Stimulated activated CD4-positive, alpha-beta T cell treated with anti-CD3 and anti-CD28 coated beads, TNF-alpha, amount 100 ng/mL, for 48 hours (primary cell): ENCODE results near the gene BAIAP2.
"Not testable (repeated sequence)": the region's sequence is repeated elsewhere in the genome, so short reads cannot be mapped to it uniquely, and the experiment has no call there.

Experiments used
- DNase-seq, 3 donors: peaks; one replicate each; pipeline ENCODE4 v3.0.0-alpha.2; 2020; ENCODE audit warnings: low read depth in 3 of 3

BAIAP2 gene

DNA sequence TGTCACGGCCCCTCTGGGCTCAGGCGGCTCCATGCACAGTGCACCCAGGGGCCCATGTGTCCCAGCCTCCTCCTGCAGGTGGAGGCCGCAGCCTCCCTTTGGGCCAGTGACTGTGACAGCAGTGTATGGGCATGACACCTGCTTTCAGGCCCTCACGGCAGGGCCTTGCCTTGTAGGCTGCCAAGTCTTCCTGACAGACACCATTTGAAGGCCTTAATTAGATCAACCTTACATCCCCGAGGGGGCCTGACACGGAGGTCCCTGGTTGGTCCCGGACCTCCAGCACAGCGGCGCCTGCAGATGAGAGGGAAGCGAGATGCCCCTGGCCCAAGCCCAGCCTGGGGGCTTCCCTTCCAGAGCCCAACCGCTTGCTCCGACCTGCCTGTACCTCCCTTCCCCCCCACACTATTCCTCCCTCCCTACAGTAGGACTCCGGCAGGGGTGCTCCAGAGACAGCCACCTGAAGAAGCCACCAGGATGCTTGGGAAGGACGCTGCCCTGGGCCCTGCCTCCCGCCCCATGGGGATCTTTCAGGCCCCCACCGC, 31.9 kb downstream of the BAIAP2 start:
- no peak for DNase-seq

DNA sequence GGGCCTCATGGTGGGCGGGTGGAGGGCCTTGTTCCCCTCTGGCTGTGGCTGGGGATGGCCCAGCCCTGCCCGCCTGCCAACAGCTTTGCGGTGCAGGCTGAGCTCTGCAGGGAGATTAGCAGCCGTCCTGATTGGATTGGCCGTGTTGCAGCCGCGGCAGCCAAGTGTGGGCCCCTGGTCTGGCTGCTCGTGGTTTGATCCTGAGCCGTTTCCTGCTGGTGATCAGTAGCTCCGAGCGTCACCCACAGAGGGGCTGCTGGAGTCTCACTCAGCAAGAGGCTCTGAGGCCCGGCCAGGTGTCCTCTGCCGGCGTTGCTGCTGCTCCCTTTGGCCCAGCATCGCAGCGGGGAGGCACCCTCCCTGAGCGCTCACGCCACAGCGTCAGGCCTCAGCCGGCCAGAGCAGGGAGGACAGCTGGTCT, 32.5 kb downstream of the BAIAP2 start:
- DNase-seq, result no peak

GRCh38 chr17:81068411-81069134, 33.6 kb downstream of the BAIAP2 start:
- no peak for DNase-seq

GRCh38 chr17:81069135-81069645, 34.2 kb downstream of the BAIAP2 start:
- no peak for DNase-seq

GRCh38 chr17:81070541-81071246, 35.7 kb downstream of the BAIAP2 start:
- no peak for DNase-seq

DNA sequence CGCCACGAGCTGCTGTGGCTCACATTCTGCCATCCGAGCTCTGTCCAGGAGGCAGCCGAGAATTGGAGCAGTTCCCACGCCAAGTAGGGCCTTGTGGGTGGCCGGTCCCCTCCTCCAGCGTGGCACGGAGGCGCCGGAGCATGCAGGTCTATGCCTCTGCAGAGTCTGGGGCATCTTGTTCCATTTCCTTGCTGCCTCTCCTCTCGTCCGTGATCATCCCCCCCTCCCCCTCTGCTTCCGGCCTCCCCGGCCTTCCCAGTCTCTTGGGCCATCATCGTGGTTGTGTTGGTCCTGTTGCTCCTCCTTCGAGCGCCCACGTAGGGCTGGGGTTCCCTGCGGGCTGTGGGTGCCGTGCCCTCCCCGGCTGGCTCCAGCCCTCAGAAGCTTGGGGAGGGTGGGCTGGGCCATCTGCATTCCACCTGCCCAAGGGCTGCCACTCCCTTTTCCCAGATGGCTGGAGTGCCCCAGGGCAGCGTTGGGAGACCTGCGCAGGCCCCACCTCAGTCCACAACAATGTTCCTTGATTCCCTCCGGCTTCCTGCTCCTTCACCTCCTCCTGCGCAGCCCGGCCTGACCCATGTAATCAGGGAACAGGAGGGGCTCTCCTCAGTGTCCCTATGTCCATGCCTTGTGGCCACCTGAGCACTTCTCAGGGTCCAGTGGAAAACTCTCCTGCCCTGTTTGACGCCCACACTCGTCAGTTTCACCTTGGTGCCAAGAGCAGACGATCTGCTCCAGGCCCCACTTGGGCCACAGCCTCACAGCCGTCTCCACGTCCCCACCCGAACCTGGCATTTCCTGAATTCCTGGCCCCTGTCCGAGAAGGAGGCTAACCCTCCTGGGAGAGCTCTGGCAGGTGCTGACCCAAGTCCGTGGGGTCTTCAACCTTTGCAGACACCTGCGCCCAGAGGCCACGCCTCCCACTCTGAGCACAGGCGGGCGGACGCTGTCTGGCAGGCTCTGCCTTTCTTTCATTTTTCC, 37.1 kb downstream of the BAIAP2 start:
- no peak for DNase-seq

DNA sequence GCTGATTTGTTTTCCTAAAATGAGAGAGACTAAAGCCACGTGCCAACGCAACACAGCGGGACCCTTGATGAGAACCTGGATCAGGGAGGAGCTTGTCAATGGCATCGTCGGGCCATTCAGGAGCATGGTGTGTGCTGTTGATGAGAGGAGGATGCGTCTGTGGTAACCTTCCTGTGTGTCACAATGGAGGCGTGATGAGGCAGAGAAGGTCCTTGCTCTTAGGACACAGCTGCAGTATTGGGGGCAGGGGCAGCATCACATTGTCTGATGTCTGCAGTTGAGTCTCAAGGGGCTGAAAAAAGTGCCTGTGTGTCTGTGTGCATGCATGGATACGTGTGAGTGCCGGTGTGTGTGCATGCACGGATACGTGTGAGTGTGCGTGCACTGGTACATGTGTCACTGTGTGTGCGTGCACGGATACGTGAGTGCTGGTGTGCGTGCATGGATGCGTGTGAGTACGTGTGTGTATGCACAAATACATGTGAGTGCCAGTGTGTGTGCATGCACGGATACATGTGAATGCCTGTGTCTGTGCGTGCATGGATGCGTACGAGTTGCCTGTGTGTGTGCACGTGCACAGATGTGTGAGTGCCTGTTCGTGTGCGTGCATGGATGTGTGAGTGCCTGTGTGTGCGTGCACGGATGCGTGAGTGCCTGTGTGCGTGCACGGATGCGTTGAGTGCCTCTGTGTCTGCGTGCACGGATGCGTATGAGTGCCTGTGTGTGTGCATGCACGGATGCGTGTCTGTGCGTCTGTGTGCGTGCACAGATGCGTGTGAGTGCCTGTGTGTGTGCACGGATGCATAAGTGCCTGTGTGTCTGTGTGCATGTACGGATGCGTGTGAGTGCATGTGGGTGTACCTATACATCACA, 39.3 kb downstream of the BAIAP2 start:
- DNase-seq, result no peak

GRCh38 chr17:81074875-81075274, 39.9 kb downstream of the BAIAP2 start:
- no peak for DNase-seq

DNA sequence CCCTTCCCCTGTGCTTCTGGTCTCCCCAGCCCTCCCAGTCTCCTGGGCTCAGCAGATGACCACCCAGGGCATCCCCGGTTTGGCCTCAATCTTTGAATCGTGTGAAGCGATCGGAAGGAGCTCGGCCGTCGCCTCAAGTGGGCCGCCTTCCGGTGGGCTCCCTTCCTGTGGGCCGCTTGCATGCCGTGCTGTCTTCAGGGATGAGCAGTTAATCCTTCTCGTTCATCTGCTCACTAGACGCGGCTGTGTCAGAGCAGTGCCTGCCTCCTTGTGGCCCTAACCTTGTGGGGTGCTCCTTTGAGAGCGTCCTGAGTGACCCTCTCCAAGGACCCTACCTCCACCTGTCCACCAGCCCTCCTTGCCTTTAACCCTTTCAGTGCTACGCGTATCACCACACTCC, 40.4 kb downstream of the BAIAP2 start:
- DNase-seq, result no peak

DNA sequence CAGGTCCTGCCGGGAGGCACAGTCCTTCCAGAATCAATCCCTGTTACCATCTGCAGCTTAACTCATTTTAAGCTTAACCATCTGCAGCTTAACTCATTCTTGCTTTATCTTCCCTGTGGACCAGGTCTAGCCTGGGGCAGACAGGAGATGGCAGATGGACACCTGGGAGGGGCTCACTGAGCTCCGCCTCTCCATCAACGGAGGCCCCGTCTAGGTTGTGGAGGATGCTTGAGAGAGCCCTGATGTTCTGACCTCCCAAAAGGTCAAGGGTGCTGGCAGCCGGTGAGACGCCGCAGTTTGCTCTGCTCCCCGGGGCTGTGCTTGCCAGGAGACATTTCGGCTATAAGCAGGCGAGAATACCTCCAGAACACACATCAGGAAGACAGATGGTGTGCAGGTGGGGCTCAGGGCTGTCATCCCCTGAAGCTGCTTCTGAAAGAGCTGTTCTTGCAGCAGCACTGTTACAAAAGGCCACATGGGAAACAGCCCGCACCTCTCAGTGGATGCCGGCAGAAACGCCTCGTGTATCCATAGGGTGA, 41.3 kb downstream of the BAIAP2 start:
- no peak for DNase-seq

DNA sequence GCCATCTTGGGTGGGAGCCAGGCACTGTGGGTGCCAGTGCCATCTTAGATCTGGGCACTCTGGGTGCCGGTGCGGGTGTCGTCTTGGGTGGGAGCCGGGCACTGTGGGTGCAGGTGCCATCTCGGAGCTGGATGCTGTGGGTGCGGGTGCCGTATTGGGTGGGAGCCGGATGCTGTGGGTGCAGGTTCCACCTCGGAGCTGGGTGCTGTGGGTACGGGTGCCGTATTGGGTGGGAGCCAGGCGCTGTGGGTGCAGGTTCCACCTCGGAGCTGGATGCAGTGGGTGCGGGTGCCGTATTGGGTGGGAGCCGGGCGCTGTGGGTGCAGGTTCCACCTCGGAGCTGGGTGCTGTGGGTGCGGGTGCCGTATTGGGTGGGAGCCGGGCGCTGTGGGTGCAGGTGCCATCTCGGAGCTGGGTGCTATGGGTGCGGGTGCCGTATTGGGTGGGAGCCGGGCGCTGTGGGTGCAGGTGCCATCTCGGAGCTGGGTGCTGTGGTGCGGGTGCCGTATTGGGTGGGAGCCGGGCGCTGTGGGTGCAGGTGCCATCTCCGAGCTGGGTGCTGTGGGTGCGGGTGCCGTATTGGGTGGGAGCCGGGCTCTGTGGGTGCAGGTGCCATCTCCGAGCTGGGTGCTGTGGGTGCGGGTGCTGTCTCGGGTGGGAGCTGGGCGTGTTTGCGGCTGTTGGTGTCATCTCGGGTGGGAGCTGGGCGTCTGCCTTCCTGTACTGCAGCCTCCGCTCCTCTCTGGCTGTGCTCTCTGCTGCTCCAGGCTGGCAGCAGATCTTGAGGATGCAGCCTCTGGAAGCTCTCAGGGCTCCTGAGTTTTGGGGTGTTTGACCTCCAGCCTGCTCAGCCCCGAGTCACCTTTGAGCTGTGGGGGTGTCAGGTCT, 43.3 kb downstream of the BAIAP2 start:
- not testable (repeated sequence) for DNase-seq

- DNase-seq, result no peak
Observed at GRCh38 chr17:81080019-81080418, 45.1 kb downstream of the BAIAP2 start.

GRCh38 chr17:81081222-81082176, 46.5 kb downstream of the BAIAP2 start:
- no peak for DNase-seq

DNA sequence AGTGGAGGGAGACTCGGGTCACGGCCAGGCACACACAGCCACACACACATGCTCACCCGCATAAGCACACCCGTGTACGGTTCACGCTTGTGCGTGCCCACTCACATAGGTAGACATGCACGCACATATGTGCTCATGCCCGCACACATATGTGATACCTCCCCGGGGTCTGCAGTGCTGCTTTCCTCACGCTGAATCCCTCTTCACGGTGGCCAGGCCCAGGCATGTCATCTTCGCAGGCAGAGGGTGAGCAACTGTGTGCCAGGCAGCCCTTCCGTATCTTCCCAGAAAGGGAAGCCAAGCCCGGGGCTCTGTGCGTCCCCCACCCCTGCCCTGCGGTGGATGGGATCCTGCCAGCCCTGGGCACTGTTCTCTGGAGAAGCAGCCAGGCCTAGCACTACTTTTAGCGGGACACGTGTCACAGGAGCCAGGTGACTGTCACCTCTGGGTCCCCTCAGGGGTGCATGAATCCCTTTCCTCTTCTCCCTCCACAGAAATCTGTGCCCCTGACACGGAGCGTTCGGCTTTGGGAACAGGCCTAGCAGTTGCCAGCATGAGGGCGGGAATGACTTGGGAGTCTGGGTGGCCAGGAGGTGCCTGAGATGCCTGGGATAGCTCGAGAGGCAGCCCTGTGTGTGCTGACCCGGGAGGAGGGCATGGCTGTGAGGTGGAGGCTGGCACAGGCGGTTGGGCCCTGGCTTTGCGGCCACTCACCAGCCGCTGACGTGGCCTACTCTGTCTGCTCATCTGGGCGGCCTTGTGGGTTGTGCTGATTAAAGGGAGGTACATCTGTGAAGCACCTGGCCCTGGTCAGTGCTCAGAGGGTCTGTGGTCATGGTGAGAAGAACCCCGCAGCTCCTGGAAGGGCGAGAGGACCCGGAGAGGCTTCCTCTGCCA, 47.5 kb downstream of the BAIAP2 start:
- no peak for DNase-seq

DNA sequence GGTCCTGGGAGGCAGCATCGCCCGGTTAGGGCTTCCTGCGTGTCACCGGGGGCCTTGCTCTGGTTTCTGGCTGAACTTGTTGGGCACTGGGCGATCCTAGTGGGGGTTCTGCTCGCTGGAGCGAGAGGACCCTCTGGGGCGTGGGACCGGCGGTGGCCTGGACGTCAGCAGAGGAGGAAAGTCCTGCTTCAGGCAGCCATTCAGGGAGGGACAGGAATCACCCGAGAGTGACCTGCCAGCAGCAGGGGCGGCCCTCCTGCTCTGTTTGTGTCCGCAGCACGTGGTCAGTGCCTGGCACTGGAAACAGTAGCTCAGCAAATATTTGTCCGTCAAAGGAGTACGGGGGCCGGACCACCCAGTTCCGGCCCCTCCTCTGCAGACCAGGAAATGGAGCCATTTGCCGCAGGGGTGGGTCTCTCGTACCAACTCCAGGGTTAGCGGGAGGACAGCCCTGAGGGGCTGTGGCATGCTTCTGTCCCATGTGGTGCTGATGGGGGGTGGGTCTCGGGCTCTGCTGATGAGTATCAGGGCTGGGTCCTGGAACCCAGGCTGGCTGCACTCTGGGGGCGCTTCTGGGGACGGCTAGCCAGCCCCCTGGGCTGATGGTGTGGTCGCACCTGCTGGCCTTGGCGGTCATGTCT, 48.3 kb downstream of the BAIAP2 start:
- DNase-seq, result no peak

DNA sequence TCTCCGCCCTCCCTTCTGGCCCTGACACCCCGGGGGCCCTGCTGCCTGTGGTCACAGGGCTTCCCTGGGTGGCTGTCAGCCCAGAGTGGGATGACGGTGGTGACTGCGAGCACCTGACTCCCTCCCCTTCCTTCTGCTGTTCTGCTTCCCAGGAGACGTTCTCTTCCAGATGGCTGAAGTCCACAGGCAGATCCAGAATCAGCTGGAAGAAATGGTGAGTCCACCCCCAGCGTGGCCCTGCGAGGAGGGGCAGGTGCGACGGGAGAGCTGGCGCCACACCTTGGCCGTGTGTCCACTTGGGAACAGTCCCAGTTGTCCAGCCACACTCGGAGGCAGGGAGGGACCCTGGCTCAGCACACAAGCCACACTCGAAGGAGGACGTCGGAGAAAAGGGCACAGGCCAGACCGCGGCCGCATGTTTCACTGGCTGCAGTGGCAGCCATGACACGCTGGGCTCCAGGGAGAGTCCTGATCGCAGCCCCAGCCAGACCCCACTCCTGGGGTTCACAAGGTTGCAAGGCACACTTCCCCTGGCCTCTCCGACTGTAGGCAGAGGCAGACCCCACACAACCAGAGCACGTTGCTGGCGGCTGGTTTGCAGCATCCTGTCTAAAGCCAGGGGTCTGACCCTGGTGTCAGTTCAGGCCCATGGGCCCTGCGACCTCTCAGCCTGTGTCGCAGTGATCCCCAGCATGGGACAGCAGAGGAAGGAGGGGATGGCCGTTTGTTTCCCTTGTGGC, 49.9 kb downstream of the BAIAP2 start:
- DNase-seq, result no peak
